ENCODE results near the gene FMO2. TPM values are rescaled to one million over a fixed set of nuclear protein-coding genes. Genes with fewer than 3 reads are reported as not detected.

Gene FMO2
- total RNA-seq, 1 donor from 2014 or later: not detected

- no peak overlapping the region for H3K27ac Mint-ChIP-seq (ENCODE audit: unreplicated experiment)
- H3K9me3 ChIP-seq (ENCODE audit: insufficient read depth, low read depth, low read length): no peaks in the 10 kb centered on the region
- no peaks in the 10 kb centered on the region for H3K9me3 Mint-ChIP-seq (ENCODE audit: unreplicated experiment)
- no peak overlapping the region for H3K4me3 ChIP-seq (ENCODE audit: insufficient read depth, low read depth, low read length)
- no peaks in the 10 kb centered on the region for H3K27me3 ChIP-seq (ENCODE audit: insufficient read depth, low read length)
- H4K20me1 ChIP-seq (ENCODE audit: insufficient read depth, low read length): no peaks in the 10 kb centered on the region
- peaks cover 9% of the 10 kb centered on the region for H3K4me1 Mint-ChIP-seq (ENCODE audit: low read depth, unreplicated experiment)
- H3K9ac ChIP-seq (ENCODE audit: low read length): no peak overlapping the region
- DNase-seq (ENCODE audit: low read depth): no peak
- H2AFZ ChIP-seq (ENCODE audit: low read depth, low read length): no peak overlapping the region
- FAIRE-seq: no peak
- H3K36me3 Mint-ChIP-seq (ENCODE audit: low read depth, unreplicated experiment): no peaks in the 10 kb centered on the region
- no peak for TF ChIP-seq CTCF (IDR thresholded peaks at IDR 0.05; ENCODE audit: insufficient read depth, low read depth, low read length)
- no peak overlapping the region for H3K27ac ChIP-seq (ENCODE audit: low read depth, low read length)
- H3K4me3 Mint-ChIP-seq (ENCODE audit: unreplicated experiment): no peak overlapping the region
- H3K4me2 ChIP-seq (ENCODE audit: low read length): no peak overlapping the region
- H3K4me1 ChIP-seq (ENCODE audit: insufficient read depth, low read length): no peaks in the 10 kb centered on the region
- H3K36me3 ChIP-seq (ENCODE audit: insufficient read depth, low read length): no peaks in the 10 kb centered on the region
- H3K27me3 Mint-ChIP-seq (ENCODE audit: low read depth, unreplicated experiment): peaks cover under 1% of the 10 kb centered on the region
- no peaks in the 10 kb centered on the region for H3K79me2 ChIP-seq (ENCODE audit: insufficient read depth, low read length)
These were observed 11.3 kb downstream of the FMO2 start for GRCh38 chr1:171196351-171196750.

- no peak overlapping the region for H3K27ac Mint-ChIP-seq (ENCODE audit: unreplicated experiment)
These were observed 13.0 kb downstream of the FMO2 start for GRCh38 chr1:171198081-171198480.

GRCh38 chr1:171204296-171204695 is 19.2 kb downstream of the FMO2 start:
- TF ChIP-seq EZH2 (IDR thresholded peaks at IDR 0.05; ENCODE audit: insufficient read depth, low read length): no peak
- TF ChIP-seq CTCF (IDR thresholded peaks at IDR 0.05; ENCODE audit: insufficient read depth, low read depth, low read length): no peak
- Histone ChIP-seq H3K79me2 (ENCODE audit: insufficient read depth, low read length) (no peaks in the 10 kb centered on the region), H3K36me3 (ENCODE audit: insufficient read depth, low read length) (no peaks in the 10 kb centered on the region), H3K4me1 (ENCODE audit: insufficient read depth, low read length) (no peaks in the 10 kb centered on the region), H3K27ac (ENCODE audit: low read depth, low read length) (no peak overlapping the region), H2AFZ (ENCODE audit: low read depth, low read length) (no peak overlapping the region), H3K9me3 (ENCODE audit: insufficient read depth, low read depth, low read length) (no peaks in the 10 kb centered on the region), H4K20me1 (ENCODE audit: insufficient read depth, low read length) (no peaks in the 10 kb centered on the region), H3K27me3 (ENCODE audit: insufficient read depth, low read length) (no peaks in the 10 kb centered on the region), H3K4me3 (ENCODE audit: insufficient read depth, low read depth, low read length) (no peak overlapping the region), H3K9ac (ENCODE audit: low read length) (no peak overlapping the region), H3K4me2 (ENCODE audit: low read length) (no peak overlapping the region)
- FAIRE-seq (no peak), DNase-seq (ENCODE audit: low read depth) (no peak)
- no peak overlapping the region for H3K4me3 Mint-ChIP-seq (ENCODE audit: unreplicated experiment)
- H3K36me3 Mint-ChIP-seq (ENCODE audit: low read depth, unreplicated experiment): no peaks in the 10 kb centered on the region
- H3K4me1 Mint-ChIP-seq (ENCODE audit: low read depth, unreplicated experiment): peaks cover 10% of the 10 kb centered on the region
- H3K9me3 Mint-ChIP-seq (ENCODE audit: unreplicated experiment): no peaks in the 10 kb centered on the region
- H3K27me3 Mint-ChIP-seq (ENCODE audit: low read depth, unreplicated experiment): peaks cover 5% of the 10 kb centered on the region
- no peak overlapping the region for H3K27ac Mint-ChIP-seq (ENCODE audit: unreplicated experiment)

More at GRCh38 chr1:171198081-171198480, 13.0 kb downstream of the FMO2 start:
- no peaks in the 10 kb centered on the region for H3K9me3 ChIP-seq (ENCODE audit: insufficient read depth, low read depth, low read length)
- TF ChIP-seq CTCF (IDR thresholded peaks at IDR 0.05; ENCODE audit: insufficient read depth, low read depth, low read length): no peak
- TF ChIP-seq EZH2 (IDR thresholded peaks at IDR 0.05; ENCODE audit: insufficient read depth, low read length): no peak
- no peaks in the 10 kb centered on the region for H3K36me3 Mint-ChIP-seq (ENCODE audit: low read depth, unreplicated experiment)
- H3K4me3 ChIP-seq (ENCODE audit: insufficient read depth, low read depth, low read length): no peak overlapping the region
- no peaks in the 10 kb centered on the region for H3K9me3 Mint-ChIP-seq (ENCODE audit: unreplicated experiment)
- peaks cover 2% of the 10 kb centered on the region for H3K27me3 Mint-ChIP-seq (ENCODE audit: low read depth, unreplicated experiment)
- H3K4me1 Mint-ChIP-seq (ENCODE audit: low read depth, unreplicated experiment): peaks cover 16% of the 10 kb centered on the region
- H3K27me3 ChIP-seq (ENCODE audit: insufficient read depth, low read length): no peaks in the 10 kb centered on the region
- H3K4me1 ChIP-seq (ENCODE audit: insufficient read depth, low read length): no peaks in the 10 kb centered on the region
- no peak overlapping the region for H3K27ac ChIP-seq (ENCODE audit: low read depth, low read length)
- DNase-seq (ENCODE audit: low read depth) (no peak), FAIRE-seq (no peak)
- H3K79me2 ChIP-seq (ENCODE audit: insufficient read depth, low read length): no peaks in the 10 kb centered on the region
- H3K9ac ChIP-seq (ENCODE audit: low read length): no peak overlapping the region
- H2AFZ ChIP-seq (ENCODE audit: low read depth, low read length): no peak overlapping the region
- H3K4me3 Mint-ChIP-seq (ENCODE audit: unreplicated experiment): no peak overlapping the region
- no peaks in the 10 kb centered on the region for H3K36me3 ChIP-seq (ENCODE audit: insufficient read depth, low read length)
- no peaks in the 10 kb centered on the region for H4K20me1 ChIP-seq (ENCODE audit: insufficient read depth, low read length)
- H3K4me2 ChIP-seq (ENCODE audit: low read length): no peak overlapping the region
